HepG2 (cell line): ENCODE results near the gene HSPA1A. TPM values are rescaled to one million over a fixed set of nuclear protein-coding genes. Genes with fewer than 3 reads are reported as not detected.

ENCODE experiments used
- BRF2 ChIP-seq: sonication (generic); formaldehyde crosslinking; IDR thresholded peaks from 2 replicates; pipeline ENCODE4 v1.8.1; 2022; ENCODE audit warnings: mild to moderate bottlenecking, missing genetic modification reagents
- CEBPG ChIP-seq: IDR thresholded peaks from 2 replicates; pipeline ENCODE4 v1.6.1; 2016
- CSRNP1 ChIP-seq: sonication (generic); formaldehyde crosslinking; IDR thresholded peaks from 2 replicates; pipeline ENCODE4 v1.8.1; 2023; ENCODE audit warnings: mild to moderate bottlenecking, missing genetic modification reagents
- GLMP ChIP-seq: sonication (generic); formaldehyde crosslinking; IDR thresholded peaks from 2 replicates; pipeline ENCODE4 v1.9.0; 2021; ENCODE audit warnings: missing genetic modification reagents, mild to moderate bottlenecking, borderline replicate concordance
- GZF1 ChIP-seq: sonication (generic); formaldehyde crosslinking; IDR thresholded peaks from 2 replicates; pipeline ENCODE4 v1.5.1; 2020; ENCODE audit warnings: mild to moderate bottlenecking, missing genetic modification reagents
- HOXA3 ChIP-seq: sonication (generic); formaldehyde crosslinking; IDR thresholded peaks from 2 replicates; pipeline ENCODE4 v1.5.0; 2020; ENCODE audit warnings: missing genetic modification reagents
- KAT2B ChIP-seq: fragments of 150-350 bp; IDR thresholded peaks from 2 replicates; pipeline ENCODE4 v1.6.1; 2014; ENCODE audit warnings: low read depth, low read length, borderline replicate concordance
- MTERF4 ChIP-seq: sonication (generic); formaldehyde crosslinking; IDR thresholded peaks from 2 replicates; pipeline ENCODE4 v1.8.0; 2023; ENCODE audit warnings: mild to moderate bottlenecking, missing genetic modification reagents
- PCBP1 ChIP-seq: fragments of 200-400 bp; formaldehyde crosslinking; IDR thresholded peaks from 2 replicates; pipeline ENCODE4 v1.6.1; 2017; ENCODE audit warnings: mild to moderate bottlenecking, low read depth, low read length, borderline replicate concordance
- RXRA ChIP-seq: sonication (generic); formaldehyde crosslinking; IDR thresholded peaks from 2 replicates; pipeline ENCODE4 v1.5.1; 2020; ENCODE audit warnings: missing genetic modification reagents
- THAP9 ChIP-seq: sonication (generic); formaldehyde crosslinking; IDR thresholded peaks from 2 replicates; pipeline ENCODE4; 2020; ENCODE audit warnings: missing genetic modification reagents, mild to moderate bottlenecking, borderline replicate concordance
- TRIM22 ChIP-seq: fragments of 450-650 bp; IDR thresholded peaks from 2 replicates; pipeline ENCODE4 v1.6.1; 2017
- ZFX ChIP-seq: sonication (generic); formaldehyde crosslinking; IDR thresholded peaks from 2 replicates; pipeline ENCODE4 v1.4.0; 2020; ENCODE audit warnings: mild to moderate bottlenecking, low read depth, missing genetic modification reagents, moderate library complexity
- ZNF138 ChIP-seq: sonication (generic); formaldehyde crosslinking; IDR thresholded peaks from 2 replicates; pipeline ENCODE4 v1.5.0; 2020; ENCODE audit warnings: mild to moderate bottlenecking, low read depth, missing genetic modification reagents
- ZNF362 ChIP-seq: sonication (generic); formaldehyde crosslinking; IDR thresholded peaks from 2 replicates; pipeline ENCODE4 v1.4.0; 2020; ENCODE audit warnings: missing genetic modification reagents, mild to moderate bottlenecking, borderline replicate concordance
- ZNF766 ChIP-seq: sonication (generic); formaldehyde crosslinking; IDR thresholded peaks from 2 replicates; pipeline ENCODE4 v1.5.0; 2020; ENCODE audit warnings: missing genetic modification reagents, borderline replicate concordance
- polyA plus RNA-seq, 8 experiments: library from polyadenylated mRNA; depleted of rRNA in 3 of 8; stranded (reverse) in 7 of 8; unstranded in 1 of 8; fragments of >200 nt; fragmentation: Illumina TruSeq in 4 of 8; extraction: Trizol in 4 of 8; gene quantifications; 2 replicates each; pipeline versions ENCODE4 v1.2.1 to v1.2.3, GENCODE V29; 2011 to 2016; ENCODE audit warnings: low read depth in 4 of 8, missing spikeins in 1 of 8, mixed read lengths in 1 of 8; ENCODE audit not compliant: insufficient read depth in 1 of 8
- total RNA-seq, 5 experiments: library from RNA; depleted of rRNA; stranded (reverse); fragments of >200 nt; fragmentation: Illumina TruSeq; extraction: Trizol; gene quantifications; 2 replicates each; pipeline ENCODE4 v1.2.3, GENCODE V29; 2016; ENCODE audit warnings: low read depth in 1 of 5

Gene HSPA1A
- total and polyA plus RNA-seq, 2 of the 13 experiments (the other 11 are each of a cell fraction or from before 2014, with no cell fraction given) = 44.5 to 85.0 TPM

GRCh38 chr6:31776989-31777666 lies 38.2 kb upstream of the HSPA1A start, which contains the start of gene VWA7 (continued):
- TF ChIP-seq BRF2 (CRISPR knock-in tag) = no peak
- no peak for TF ChIP-seq ZNF362
- no peak for TF ChIP-seq ZNF766
- no peak for TF ChIP-seq GLMP (CRISPR knock-in tag)
- TF ChIP-seq CEBPG (CRISPR knock-in tag) = peak; percentile 33; the same call in 1 of the 2 replicates
- no peak for TF ChIP-seq CSRNP1
- no peak for TF ChIP-seq TRIM22
- TF ChIP-seq RXRA (CRISPR knock-in tag) = peak; percentile 81
- no peak; the same call in 1 of the 2 replicates for TF ChIP-seq THAP9 (CRISPR knock-in tag)
- peak; percentile 76 for TF ChIP-seq PCBP1
- TF ChIP-seq ZFX (CRISPR knock-in tag) = peak; percentile 80
- TF ChIP-seq HOXA3 (CRISPR knock-in tag) = peak; percentile 76
- no peak for TF ChIP-seq MTERF4 (CRISPR knock-in tag)
- no peak for TF ChIP-seq ZNF138 (CRISPR knock-in tag)
- TF ChIP-seq KAT2B = no peak
- no peak for TF ChIP-seq GZF1 (CRISPR knock-in tag)
